Osteocyte (in vitro differentiated cells): Measurements from ENCODE around the gene INSL3. TPM values are rescaled to one million over a fixed set of nuclear protein-coding genes. Genes with fewer than 3 reads are reported as not detected.

Experiments
- DNase-seq: peaks from one replicate; pipeline ENCODE4 v3.0.0; 2021; ENCODE audit warnings: mixed read lengths; ENCODE audit not compliant: unreplicated experiment; ENCODE audit errors: extremely low spot score
- H3K27ac Mint-ChIP-seq: one replicate; pipeline ENCODE4 v1.8.0; 2021; ENCODE audit warnings: mild to moderate bottlenecking, mixed read lengths; ENCODE audit not compliant: unreplicated experiment
- H3K27me3 Mint-ChIP-seq: one replicate; pipeline ENCODE4 v1.8.0; 2021; ENCODE audit warnings: mixed read lengths; ENCODE audit not compliant: unreplicated experiment
- H3K36me3 Mint-ChIP-seq: one replicate; pipeline ENCODE4 v1.8.0; 2021; ENCODE audit warnings: mixed read lengths; ENCODE audit not compliant: unreplicated experiment
- H3K4me1 Mint-ChIP-seq: one replicate; pipeline ENCODE4 v1.8.0; 2021; ENCODE audit warnings: mixed read lengths; ENCODE audit not compliant: unreplicated experiment
- H3K4me3 Mint-ChIP-seq: one replicate; pipeline ENCODE4 v1.8.0; 2021; ENCODE audit warnings: mild to moderate bottlenecking, moderate library complexity, mixed read lengths; ENCODE audit not compliant: unreplicated experiment
- H3K9me3 Mint-ChIP-seq: one replicate; pipeline ENCODE4 v1.8.0; 2021; ENCODE audit warnings: mixed read lengths; ENCODE audit not compliant: unreplicated experiment
- CTCF ChIP-seq: fragments of 200-600 bp; sonication (generic); IDR thresholded peaks from 2 replicates; pipeline ENCODE4 v1.5.0; 2021; ENCODE audit warnings: antibody characterized with exemption, mild to moderate bottlenecking, moderate library complexity
- total RNA-seq: library from RNA; stranded (reverse); gene quantifications from 2 replicates; pipeline ENCODE4 v1.2.1, GENCODE V29; 2021

Gene INSL3
- total RNA-seq, 1 donor from 2014 or later: not detected

GRCh38 chr19:17826508-17827056 lies 5.3 kb upstream of the INSL3 start:
- no peaks in the 10 kb centered on the region for H3K9me3 Mint-ChIP-seq

GRCh38 chr19:17824339-17824738 lies 3.0 kb upstream of the INSL3 start:
- Mint-ChIP-seq H3K4me3 (no peak overlapping the region), H3K36me3 (no peaks in the 10 kb centered on the region), H3K4me1 (no peaks in the 10 kb centered on the region), H3K9me3 (no peaks in the 10 kb centered on the region), H3K27ac (no peak overlapping the region), H3K27me3 (peaks cover 13% of the 10 kb centered on the region)
- no peak for DNase-seq
- no peak for TF ChIP-seq CTCF

More at GRCh38 chr19:17826508-17827056, 5.3 kb upstream of the INSL3 start:
- peaks cover 5% of the 10 kb centered on the region for H3K4me1 Mint-ChIP-seq
- H3K27ac Mint-ChIP-seq: no peak overlapping the region
- peaks cover 17% of the 10 kb centered on the region for H3K27me3 Mint-ChIP-seq
- TF ChIP-seq CTCF: no peak
- no peak for DNase-seq
- H3K4me3 Mint-ChIP-seq: no peak overlapping the region
- no peaks in the 10 kb centered on the region for H3K36me3 Mint-ChIP-seq

GRCh38 chr19:17817668-17818363 lies 3.5 kb downstream of the INSL3 start:
- peaks cover 5% of the 10 kb centered on the region for H3K27me3 Mint-ChIP-seq
- no peak overlapping the region for H3K4me3 Mint-ChIP-seq
- H3K4me1 Mint-ChIP-seq: no peaks in the 10 kb centered on the region
- H3K9me3 Mint-ChIP-seq: no peaks in the 10 kb centered on the region
- no peaks in the 10 kb centered on the region for H3K36me3 Mint-ChIP-seq
- TF ChIP-seq CTCF: no peak
- no peak overlapping the region for H3K27ac Mint-ChIP-seq
- no peak for DNase-seq

GRCh38 chr19:17812099-17812498 lies 9.2 kb downstream of the INSL3 start:
- no peak for TF ChIP-seq CTCF
- Mint-ChIP-seq H3K9me3 (no peaks in the 10 kb centered on the region), H3K27ac (no peak overlapping the region), H3K4me3 (no peak overlapping the region), H3K4me1 (no peaks in the 10 kb centered on the region), H3K36me3 (no peaks in the 10 kb centered on the region), H3K27me3 (peaks cover 16% of the 10 kb centered on the region)
- DNase-seq: no peak

- Mint-ChIP-seq H3K27ac (no peak overlapping the region), H3K9me3 (no peaks in the 10 kb centered on the region), H3K27me3 (peaks cover 16% of the 10 kb centered on the region), H3K36me3 (no peaks in the 10 kb centered on the region), H3K4me3 (no peak overlapping the region), H3K4me1 (no peaks in the 10 kb centered on the region)
- no peak for TF ChIP-seq CTCF
- DNase-seq: no peak
These were observed 9.6 kb downstream of the INSL3 start for GRCh38 chr19:17811681-17812080.
